Transverse colon (tissue), 3 donors: ENCODE results near the gene MEF2B.

Source experiments
- CTCF ChIP-seq, 5 experiments: fragments of 200-600 bp in 3 of 5; fragments of 450-650 bp in 2 of 5; sonication (generic) in 3 of 5; IDR thresholded peaks; 1 replicate in 2 of 5; 2 replicates in 3 of 5; pipeline ENCODE4 v1.5.1; 2016 to 2017; ENCODE audit warnings: antibody characterized with exemption in 5 of 5, inconsistent platforms in 3 of 5, mild to moderate bottlenecking in 2 of 5, moderate library complexity in 1 of 5
- POLR2A ChIP-seq: fragments of 450-650 bp; IDR thresholded peaks from one replicate; pipeline ENCODE4 v1.6.1; 2016; ENCODE audit warnings: antibody characterized with exemption, mild to moderate bottlenecking, moderate library complexity

DNA sequence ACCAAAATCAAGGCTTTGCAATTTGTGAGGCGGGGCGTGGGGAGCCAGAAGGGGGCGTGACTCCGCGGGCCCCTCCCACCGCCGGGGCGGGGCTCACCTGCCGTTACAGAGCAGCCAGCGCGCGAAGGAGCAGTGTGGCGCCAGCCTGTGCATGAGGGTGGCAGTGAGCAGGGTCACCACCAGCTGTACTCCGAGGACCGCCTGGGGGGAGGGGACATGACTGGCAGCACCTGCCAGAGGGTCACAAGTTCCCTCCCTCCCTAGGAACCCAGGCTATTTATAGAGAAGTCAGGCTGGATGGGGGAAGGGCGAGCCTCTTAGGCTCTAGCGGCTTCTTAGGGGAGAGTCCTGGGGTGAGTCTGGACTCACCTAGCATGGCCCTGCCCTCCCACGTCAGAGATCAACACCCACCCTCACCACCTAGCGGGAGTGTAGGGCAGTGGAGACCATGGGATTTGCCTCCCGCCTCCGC, 35.3 kb downstream of the MEF2B start:
- TF ChIP-seq CTCF (IDR thresholded peaks at IDR 0.05) (no peak), POLR2A (no peak)
